ENCODE data around the gene OR4X1.
"Not testable (repeated sequence)": the region's sequence is repeated elsewhere in the genome, so short reads cannot be mapped to it uniquely, and the experiment has no call there.

The OR4X1 gene

GRCh38 chr11:48248902-48249301 is 14.8 kb upstream of the OR4X1 start:
- no peak overlapping the region for H3K4me3 ChIP-seq (ENCODE audit: low read length)
- no peak for TF ChIP-seq CTCF (IDR thresholded peaks at IDR 0.05; ENCODE audit: insufficient read depth, low read depth, low read length, missing control alignments)
- DNase-seq (ENCODE audit: low read depth), result no peak

- no peak for TF ChIP-seq CTCF (IDR thresholded peaks at IDR 0.05; ENCODE audit: insufficient read depth, low read depth, low read length, missing control alignments)
- no peak for DNase-seq (ENCODE audit: low read depth)
- no peak overlapping the region for H3K4me3 ChIP-seq (ENCODE audit: low read length)
These were observed 2.1 kb upstream of the OR4X1 start for GRCh38 chr11:48261600-48261999.

GRCh38 chr11:48270621-48271020 is 7.0 kb downstream of the OR4X1 start:
- DNase-seq (ENCODE audit: low read depth), result no peak
- no peak for TF ChIP-seq CTCF (IDR thresholded peaks at IDR 0.05; ENCODE audit: insufficient read depth, low read depth, low read length, missing control alignments)
- H3K4me3 ChIP-seq (ENCODE audit: low read length), result no peak overlapping the region

- no peak overlapping the region for H3K4me3 ChIP-seq (ENCODE audit: low read length)
- TF ChIP-seq CTCF (IDR thresholded peaks at IDR 0.05; ENCODE audit: insufficient read depth, low read depth, low read length, missing control alignments), result no peak
- no peak for DNase-seq (ENCODE audit: low read depth)
These were observed 8.9 kb downstream of the OR4X1 start for GRCh38 chr11:48272606-48273005.

GRCh38 chr11:48305923-48306322 is 42.3 kb downstream of the OR4X1 start, which contains the start of gene OR4S1:
Gene OR4S1, plus strand, starts transcription at chr11:48306223. Its CDS starts 0 bp downstream, at chr11:48306223.
- TF ChIP-seq CTCF (IDR thresholded peaks at IDR 0.05; ENCODE audit: insufficient read depth, low read depth, low read length, missing control alignments), result no peak
- no peak within 1 kb of the TSS for H3K4me3 ChIP-seq (ENCODE audit: low read length)
- no peak for DNase-seq (ENCODE audit: low read depth)

- TF ChIP-seq CTCF (IDR thresholded peaks at IDR 0.05; ENCODE audit: insufficient read depth, low read depth, low read length, missing control alignments), result peak; percentile 84
- DNase-seq (ENCODE audit: low read depth), result peak; percentile 64
- no peak overlapping the region for H3K4me3 ChIP-seq (ENCODE audit: low read length)
These were observed 44.2 kb downstream of the OR4X1 start for GRCh38 chr11:48307760-48308386.

GRCh38 chr11:48313590-48313989 is 49.9 kb downstream of the OR4X1 start:
- H3K4me3 ChIP-seq (ENCODE audit: low read length); DNase-seq (ENCODE audit: low read depth): not testable (repeated sequence)

All from epithelial cell of esophagus (primary cell).